ENCODE results near the gene OTUB2.

The OTUB2 gene

GRCh38 chr14:94026173-94026888, at the start of gene OTUB2:
OTUB2 (plus strand) TSS chr14:94026340; CDS start chr14:94026538, 198 bp downstream.
- H3K27me3 ChIP-seq (ENCODE audit: insufficient read depth, low read length, poor library complexity): peaks cover 5% of the 10 kb centered on the region
- no peaks in the 10 kb centered on the region for H3K4me1 ChIP-seq (ENCODE audit: insufficient read depth, low read length)
- H3K9ac ChIP-seq (ENCODE audit: low read depth, low read length): no peak within 1 kb of the TSS
- ATAC-seq (ENCODE audit: insufficient read depth, low read depth) (0 out of 3 replicates have a peak, but pooled peaks have one; percentile 42), DNase-seq (no peak)
- no peaks in the 10 kb centered on the region for H3K9me3 ChIP-seq (ENCODE audit: insufficient read depth, low read length, severe bottlenecking)
- H3K4me3 ChIP-seq (ENCODE audit: low read depth in 1 of 2, low read length in 2 of 2): no peak within 1 kb of the TSS
- H4K20me1 ChIP-seq (ENCODE audit: insufficient read depth, low read length): peaks cover 4% of the 10 kb centered on the region; the same call in 1 of the 2 replicates
- no peak within 1 kb of the TSS for H3K27ac ChIP-seq (ENCODE audit: low read length)
- no peaks in the 10 kb centered on the region for H3K36me3 ChIP-seq (ENCODE audit: insufficient read depth, low read length)
- H3K79me2 ChIP-seq (ENCODE audit: insufficient read depth, low read length): no peaks in the 10 kb centered on the region
- TF ChIP-seq, protein P1, sequence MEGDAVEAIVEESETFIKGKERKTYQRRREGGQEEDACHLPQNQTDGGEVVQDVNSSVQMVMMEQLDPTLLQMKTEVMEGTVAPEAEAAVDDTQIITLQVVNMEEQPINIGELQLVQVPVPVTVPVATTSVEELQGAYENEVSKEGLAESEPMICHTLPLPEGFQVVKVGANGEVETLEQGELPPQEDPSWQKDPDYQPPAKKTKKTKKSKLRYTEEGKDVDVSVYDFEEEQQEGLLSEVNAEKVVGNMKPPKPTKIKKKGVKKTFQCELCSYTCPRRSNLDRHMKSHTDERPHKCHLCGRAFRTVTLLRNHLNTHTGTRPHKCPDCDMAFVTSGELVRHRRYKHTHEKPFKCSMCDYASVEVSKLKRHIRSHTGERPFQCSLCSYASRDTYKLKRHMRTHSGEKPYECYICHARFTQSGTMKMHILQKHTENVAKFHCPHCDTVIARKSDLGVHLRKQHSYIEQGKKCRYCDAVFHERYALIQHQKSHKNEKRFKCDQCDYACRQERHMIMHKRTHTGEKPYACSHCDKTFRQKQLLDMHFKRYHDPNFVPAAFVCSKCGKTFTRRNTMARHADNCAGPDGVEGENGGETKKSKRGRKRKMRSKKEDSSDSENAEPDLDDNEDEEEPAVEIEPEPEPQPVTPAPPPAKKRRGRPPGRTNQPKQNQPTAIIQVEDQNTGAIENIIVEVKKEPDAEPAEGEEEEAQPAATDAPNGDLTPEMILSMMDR (IDR thresholded peaks at IDR 0.05; ENCODE audit: borderline replicate concordance, extremely low read depth, low read length, poor library complexity, severe bottlenecking): no peak
- TF ChIP-seq EZH2 (IDR thresholded peaks at IDR 0.05; ENCODE audit: borderline replicate concordance, low read depth, low read length, severe bottlenecking): no peak
- no peak within 1 kb of the TSS for H3K4me2 ChIP-seq (ENCODE audit: insufficient read depth, low read length)
- no peak within 1 kb of the TSS for H2AFZ ChIP-seq (ENCODE audit: low read depth, low read length)

DNA sequence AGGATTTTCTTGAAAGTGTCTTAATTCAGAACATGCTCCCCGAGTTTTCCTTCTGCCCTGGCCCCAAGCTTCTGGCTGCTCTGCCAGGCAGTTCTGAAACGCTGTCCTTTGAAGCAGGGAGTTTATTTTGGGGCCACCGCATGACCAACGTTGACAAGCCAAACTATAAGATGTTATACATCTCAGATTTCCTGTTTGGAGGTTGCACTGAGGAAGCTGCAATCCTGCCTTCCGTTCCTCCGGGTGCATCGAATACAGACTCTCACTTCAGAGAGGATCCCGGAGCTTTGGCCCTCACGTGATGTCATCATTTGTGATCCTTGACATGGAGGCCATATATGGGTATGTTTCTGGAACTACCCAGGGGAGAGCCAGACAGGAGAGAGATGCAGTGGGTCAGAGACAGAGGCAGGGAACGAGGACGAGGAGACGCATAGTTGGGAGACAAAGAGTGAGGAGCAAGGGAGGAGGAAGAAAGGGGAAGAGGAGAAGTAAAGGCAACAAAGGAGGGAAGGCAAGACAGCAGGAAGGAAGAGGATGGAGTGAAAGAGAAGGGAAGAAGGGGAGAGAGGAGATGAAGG, 49.6 kb upstream of the OTUB2 start, which contains the start of gene ASB2:
Gene ASB2, minus strand, starts transcription at position 94 of the 581 bp plus-strand sequence. CDS start 12,031 bp downstream, outside the sequence.
- no peak within 1 kb of the TSS for H3K4me3 ChIP-seq (ENCODE audit: low read depth in 1 of 2, low read length in 2 of 2)
- no peaks in the 10 kb centered on the region for H3K36me3 ChIP-seq (ENCODE audit: insufficient read depth, low read length)
- H2AFZ ChIP-seq (ENCODE audit: low read depth, low read length): no peak within 1 kb of the TSS
- peaks cover 15% of the 10 kb centered on the region for H3K27me3 ChIP-seq (ENCODE audit: insufficient read depth, low read length, poor library complexity)
- H3K9me3 ChIP-seq (ENCODE audit: insufficient read depth, low read length, severe bottlenecking): peaks cover 14% of the 10 kb centered on the region
- no peak within 1 kb of the TSS for H3K9ac ChIP-seq (ENCODE audit: low read depth, low read length)
- H3K79me2 ChIP-seq (ENCODE audit: insufficient read depth, low read length): no peaks in the 10 kb centered on the region
- no peaks in the 10 kb centered on the region for H4K20me1 ChIP-seq (ENCODE audit: insufficient read depth, low read length)
- no peak for DNase-seq
- peaks cover 4% of the 10 kb centered on the region; the same call in 1 of the 2 replicates for H3K4me1 ChIP-seq (ENCODE audit: insufficient read depth, low read length)
- H3K4me2 ChIP-seq (ENCODE audit: insufficient read depth, low read length): no peak within 1 kb of the TSS
- TF ChIP-seq EZH2 (IDR thresholded peaks at IDR 0.05; ENCODE audit: borderline replicate concordance, low read depth, low read length, severe bottlenecking): no peak
- TF ChIP-seq, protein P1 (IDR thresholded peaks at IDR 0.05; ENCODE audit: borderline replicate concordance, extremely low read depth, low read length, poor library complexity, severe bottlenecking): no peak
- H3K27ac ChIP-seq (ENCODE audit: low read length): no peak within 1 kb of the TSS
- ATAC-seq (ENCODE audit: insufficient read depth, low read depth): no peak

DNA sequence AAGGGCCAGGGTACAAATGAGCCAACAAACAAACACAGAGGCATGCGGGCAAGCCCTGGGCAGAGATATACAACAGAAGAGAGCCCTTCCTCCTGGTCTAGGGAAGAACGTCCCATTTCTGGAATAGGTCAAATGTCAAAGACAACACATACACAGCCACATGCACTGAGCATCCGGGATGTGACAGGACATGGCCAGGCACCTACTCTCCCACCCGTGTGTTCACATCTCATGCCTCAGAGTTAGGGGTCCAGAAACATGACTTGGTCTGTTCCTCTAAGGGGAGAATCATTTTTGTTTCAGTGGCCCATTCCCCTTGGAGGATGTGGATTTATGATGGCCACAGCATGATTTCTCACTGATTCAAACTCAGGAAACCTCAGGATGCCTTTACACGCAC, 49.0 kb upstream of the OTUB2 start:
- H3K79me2 ChIP-seq (ENCODE audit: insufficient read depth, low read length): no peaks in the 10 kb centered on the region
- ATAC-seq (ENCODE audit: insufficient read depth, low read depth) (no peak), DNase-seq (no peak)
- no peak overlapping the region for H2AFZ ChIP-seq (ENCODE audit: low read depth, low read length)
- TF ChIP-seq EZH2 (IDR thresholded peaks at IDR 0.05; ENCODE audit: borderline replicate concordance, low read depth, low read length, severe bottlenecking): no peak
- TF ChIP-seq, protein P1 (IDR thresholded peaks at IDR 0.05; ENCODE audit: borderline replicate concordance, extremely low read depth, low read length, poor library complexity, severe bottlenecking): no peak
- no peak overlapping the region for H3K4me3 ChIP-seq (ENCODE audit: low read depth in 1 of 2, low read length in 2 of 2)
- H3K4me2 ChIP-seq (ENCODE audit: insufficient read depth, low read length): no peak overlapping the region
- no peaks in the 10 kb centered on the region for H3K36me3 ChIP-seq (ENCODE audit: insufficient read depth, low read length)
- no peak overlapping the region for H3K27ac ChIP-seq (ENCODE audit: low read length)
- H3K9me3 ChIP-seq (ENCODE audit: insufficient read depth, low read length, severe bottlenecking): peaks cover 14% of the 10 kb centered on the region
- H3K27me3 ChIP-seq (ENCODE audit: insufficient read depth, low read length, poor library complexity): peaks cover 14% of the 10 kb centered on the region
- H3K9ac ChIP-seq (ENCODE audit: low read depth, low read length): no peak overlapping the region
- H3K4me1 ChIP-seq (ENCODE audit: insufficient read depth, low read length): peaks cover 4% of the 10 kb centered on the region; the same call in 1 of the 2 replicates
- H4K20me1 ChIP-seq (ENCODE audit: insufficient read depth, low read length): no peaks in the 10 kb centered on the region

All from DND-41 (cell line).